WTC11 (cell line): Measurements from ENCODE around the gene CD96.

Source experiments
- CREM ChIP-seq: sonication (generic); formaldehyde crosslinking; IDR thresholded peaks from 2 replicates; pipeline ENCODE4 v1.8.1; 2022; ENCODE audit warnings: mild to moderate bottlenecking, missing genetic modification reagents, moderate library complexity
- CTCF ChIP-seq: fragments of 200-600 bp; IDR thresholded peaks from 2 replicates; pipeline ENCODE4 v1.8.0; 2022; ENCODE audit warnings: antibody characterized with exemption
- FOXK1 ChIP-seq: sonication (generic); formaldehyde crosslinking; IDR thresholded peaks from 2 replicates; pipeline ENCODE4 v1.8.0; 2022; ENCODE audit warnings: mild to moderate bottlenecking, moderate library complexity, missing genetic modification reagents
- SP1 ChIP-seq: sonication (generic); formaldehyde crosslinking; conservative IDR thresholded peaks from 2 replicates; pipeline ENCODE4 v1.8.1; 2022; ENCODE audit warnings: missing genetic modification reagents
- USF1 ChIP-seq: sonication (generic); formaldehyde crosslinking; IDR thresholded peaks from 2 replicates; pipeline ENCODE4 v1.8.0; 2022; ENCODE audit warnings: mild to moderate bottlenecking, missing genetic modification reagents
- USF2 ChIP-seq: sonication (generic); formaldehyde crosslinking; IDR thresholded peaks from 2 replicates; pipeline ENCODE4 v1.8.1; 2023; ENCODE audit warnings: mild to moderate bottlenecking, missing genetic modification reagents, moderate library complexity
- ZNF232 ChIP-seq: sonication (generic); formaldehyde crosslinking; IDR thresholded peaks from 2 replicates; pipeline ENCODE4 v1.8.0; 2022; ENCODE audit warnings: mild to moderate bottlenecking, missing genetic modification reagents
- ZNF416 ChIP-seq: fragments of 250-450 bp; sonication (Bioruptor Pico); IDR thresholded peaks from 2 replicates; pipeline ENCODE4 v1.9.0; 2021; ENCODE audit warnings: mild to moderate bottlenecking, inconsistent platforms

- TF ChIP-seq CTCF: no peak
- no peak for TF ChIP-seq FOXK1 (CRISPR knock-in tag)
- TF ChIP-seq ZNF232: no peak
- TF ChIP-seq USF2: no peak
- TF ChIP-seq ZNF416 (CRISPR knock-in tag): no peak
- TF ChIP-seq SP1 (CRISPR knock-in tag): no peak
- TF ChIP-seq CREM (CRISPR knock-in tag): no peak
- no peak for TF ChIP-seq USF1 (CRISPR knock-in tag)
Measured at GRCh38 chr3:111584744-111585143, 42.7 kb downstream of the CD96 start.
